Glomerular visceral epithelial cell (primary cell): Measurements from ENCODE around the gene MT1M.

Experiments used
- DNase-seq: peaks from one replicate; pipeline ENCODE4 v3.0.0-alpha.2; 2016; ENCODE audit errors: extremely low spot score

MT1M gene

DNA sequence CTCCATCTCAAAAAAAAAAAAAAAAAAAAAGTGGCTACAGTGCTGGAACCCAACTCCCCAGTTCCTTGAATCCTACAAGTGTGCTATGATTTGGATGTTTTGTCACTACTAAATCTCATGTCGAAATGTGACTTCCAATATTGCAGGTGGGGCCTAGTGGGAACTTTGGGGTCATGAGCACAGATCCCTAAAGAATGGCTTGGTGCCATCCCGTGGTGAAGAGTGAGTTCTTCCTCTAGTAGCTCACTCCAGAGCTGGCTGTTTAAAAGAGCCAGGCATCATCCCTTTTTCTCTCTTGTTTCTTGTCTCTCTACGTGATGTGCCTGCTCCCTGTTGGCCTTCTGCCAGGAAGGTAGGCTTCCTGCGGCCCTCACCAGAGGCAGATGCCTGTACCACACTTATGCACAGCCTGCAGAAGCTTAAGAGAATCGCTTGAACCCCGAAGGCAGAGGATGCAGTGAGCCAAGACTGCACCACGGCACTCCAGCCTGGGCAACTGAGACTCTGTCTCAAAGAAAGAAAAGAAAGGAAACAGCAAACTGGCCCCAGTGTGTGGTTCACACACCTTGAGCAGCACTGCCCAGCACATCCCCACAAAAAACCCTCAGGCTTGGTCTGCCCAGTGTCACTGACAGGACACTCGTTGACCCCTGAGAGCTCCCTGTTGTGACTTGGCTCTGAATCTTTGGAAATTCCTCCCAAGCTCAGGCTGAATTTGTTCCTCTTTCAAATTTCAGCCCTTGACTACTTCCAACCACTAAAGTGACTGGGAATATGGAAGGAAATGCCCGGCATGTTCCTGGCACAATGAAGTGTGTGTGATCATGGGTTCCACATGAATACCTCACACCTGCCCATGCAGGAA is 3.7 kb upstream of the MT1M start:
- DNase-seq: peak; percentile 12

DNA sequence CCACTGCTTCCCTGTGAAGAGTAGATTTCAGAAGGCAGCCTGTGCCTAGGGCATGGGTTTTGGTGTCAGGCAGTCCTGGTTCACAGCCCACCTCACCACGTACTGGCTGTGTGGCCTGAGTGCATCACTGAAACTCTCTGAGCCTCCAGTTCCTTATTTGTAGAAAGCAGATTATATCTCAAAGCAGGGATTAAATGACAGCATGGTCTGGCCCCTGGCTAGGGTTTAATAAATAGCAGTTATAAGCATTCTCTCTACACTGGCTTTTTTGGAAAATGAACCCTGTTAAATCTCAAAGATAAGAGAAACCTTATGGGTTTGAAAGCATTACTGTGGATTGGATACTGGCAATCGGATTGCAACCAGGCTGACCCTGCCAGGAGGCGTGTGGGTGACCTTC is 2.9 kb upstream of the MT1M start:
- no peak for DNase-seq

DNA sequence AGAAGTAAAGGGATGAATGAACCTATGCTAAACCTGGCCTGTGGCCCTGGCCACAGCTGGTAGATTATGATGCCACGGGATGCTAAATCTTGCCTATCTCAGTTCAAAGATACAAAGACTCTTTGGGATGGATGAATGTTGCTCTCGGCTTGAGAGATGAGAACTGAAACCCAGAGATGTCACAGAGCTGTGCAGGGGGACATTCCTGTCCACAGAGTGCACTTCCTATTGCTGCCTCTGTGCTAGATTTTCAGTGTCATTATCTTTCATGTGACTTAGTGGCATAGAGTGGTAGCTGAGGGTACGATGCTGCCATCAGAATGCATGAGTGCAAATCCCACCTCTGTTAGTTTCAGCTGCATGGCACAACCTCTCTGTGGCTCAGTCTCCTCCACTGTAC is 2.3 kb upstream of the MT1M start:
- no peak for DNase-seq

DNA sequence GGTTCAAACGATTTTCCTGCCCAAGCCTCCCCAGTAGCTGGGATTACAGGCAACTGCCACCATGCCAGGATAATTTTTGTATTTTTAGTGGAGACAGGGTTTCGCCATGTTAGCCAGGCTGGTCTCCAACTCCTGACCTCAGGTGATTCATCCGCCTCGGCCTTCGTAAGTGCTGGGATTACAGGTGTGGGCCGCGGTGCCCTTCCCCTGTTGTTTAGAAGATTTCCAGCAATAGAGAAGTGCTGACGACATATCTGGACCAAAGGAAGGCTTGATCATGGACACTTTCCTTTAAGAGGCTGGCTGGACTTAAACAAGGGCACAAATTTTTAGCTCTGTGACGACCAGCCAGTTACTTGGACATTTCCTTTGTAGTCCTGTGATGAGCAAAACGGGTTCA is 1.3 kb upstream of the MT1M start:
- no peak for DNase-seq

DNA sequence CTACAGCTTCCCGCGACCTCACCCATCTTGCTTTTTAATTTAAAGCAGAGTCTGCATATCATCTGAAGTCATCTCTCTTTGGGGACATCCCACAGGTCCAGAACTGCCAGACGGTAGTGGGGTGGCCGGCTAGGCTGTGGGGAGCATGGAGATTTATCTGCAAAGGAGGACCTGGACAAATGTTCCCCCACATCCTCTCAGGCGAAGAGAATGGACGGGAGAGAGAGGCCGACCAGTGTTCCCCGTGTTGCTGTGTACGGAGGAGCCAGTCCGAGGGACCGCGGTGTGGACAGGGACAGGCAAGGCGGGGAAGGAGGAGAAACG is 665 bp upstream of the MT1M start:
- DNase-seq: no peak

DNA sequence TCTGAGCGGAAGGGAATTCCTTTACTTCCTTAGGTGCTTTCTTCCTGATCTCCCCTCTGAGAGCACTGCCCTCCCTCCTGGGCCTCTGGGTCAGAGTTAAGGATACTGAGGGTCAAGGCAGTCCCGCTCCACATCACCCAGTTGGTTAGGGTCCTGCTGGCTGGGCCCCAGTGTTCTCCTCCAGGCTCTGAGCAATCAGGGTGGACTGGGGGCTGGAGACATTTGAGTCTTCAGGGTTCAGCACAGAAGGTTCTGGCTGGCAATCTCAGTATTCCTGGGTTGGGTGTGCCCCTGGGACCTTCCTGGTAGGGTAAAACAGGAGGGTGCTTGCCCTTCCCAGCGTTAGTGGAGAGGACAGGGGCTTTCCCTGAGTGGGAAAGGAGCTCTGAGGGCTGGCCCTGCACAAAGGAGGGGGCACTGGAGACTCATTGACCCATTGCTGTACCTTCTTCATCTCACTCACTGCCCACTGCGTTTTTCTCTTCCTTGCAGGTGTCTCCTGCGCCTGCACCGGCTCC is 448 bp downstream of the MT1M start:
- no peak for DNase-seq

DNA sequence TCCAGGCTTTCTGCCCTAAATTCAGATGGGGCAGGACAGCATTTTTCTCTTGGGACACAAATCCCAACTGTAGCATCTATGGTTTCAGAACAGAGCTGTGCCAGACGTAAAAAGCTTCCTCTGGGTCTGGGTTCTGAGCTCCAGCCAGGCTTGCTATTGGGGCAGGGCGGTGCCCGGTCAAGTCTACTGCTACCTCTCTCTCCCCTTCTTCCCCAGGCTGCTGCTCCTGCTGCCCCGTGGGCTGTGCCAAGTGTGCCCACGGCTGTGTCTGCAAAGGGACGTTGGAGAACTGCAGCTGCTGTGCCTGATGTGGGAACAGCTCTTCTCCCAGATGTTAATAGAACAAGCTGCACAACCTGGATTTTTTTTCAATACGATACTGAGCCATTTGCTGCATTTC is 1.1 kb downstream of the MT1M start:
- DNase-seq: no peak

DNA sequence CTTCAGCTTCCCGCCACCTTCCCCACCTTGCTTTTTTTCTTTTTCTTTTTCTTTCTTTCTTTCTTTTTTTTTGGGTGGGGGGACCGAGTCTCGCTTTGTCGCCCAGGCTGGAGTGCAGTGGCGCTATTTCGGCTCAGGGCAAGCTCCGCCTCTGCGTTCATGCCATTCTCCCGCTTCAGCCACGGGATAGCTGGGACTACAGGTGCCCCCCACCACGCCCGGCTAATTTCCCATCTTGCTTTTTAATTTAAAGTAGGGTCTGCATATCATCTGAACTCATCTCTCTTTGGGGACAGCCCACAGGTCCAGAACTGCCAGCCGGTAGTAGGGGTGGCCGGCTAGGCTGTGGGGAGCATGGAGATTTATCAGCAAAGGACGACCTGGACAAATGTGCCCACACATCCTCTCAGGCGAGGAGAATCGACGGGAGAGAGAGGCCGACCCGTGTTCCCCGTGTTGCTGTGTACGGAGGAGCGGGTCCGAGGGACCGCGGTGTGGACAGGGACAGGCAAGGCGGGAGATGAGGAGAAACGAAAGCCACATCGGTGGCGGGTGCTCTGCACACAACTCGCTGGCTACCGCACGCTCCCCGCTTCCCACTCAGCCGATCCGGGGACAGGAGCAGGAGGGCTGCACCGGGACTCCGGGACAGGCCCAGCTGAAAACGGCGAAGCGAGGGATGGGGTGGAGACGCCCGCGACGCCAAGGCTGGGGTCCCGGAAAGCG is 2.4 kb downstream of the MT1M start:
- no peak for DNase-seq

DNA sequence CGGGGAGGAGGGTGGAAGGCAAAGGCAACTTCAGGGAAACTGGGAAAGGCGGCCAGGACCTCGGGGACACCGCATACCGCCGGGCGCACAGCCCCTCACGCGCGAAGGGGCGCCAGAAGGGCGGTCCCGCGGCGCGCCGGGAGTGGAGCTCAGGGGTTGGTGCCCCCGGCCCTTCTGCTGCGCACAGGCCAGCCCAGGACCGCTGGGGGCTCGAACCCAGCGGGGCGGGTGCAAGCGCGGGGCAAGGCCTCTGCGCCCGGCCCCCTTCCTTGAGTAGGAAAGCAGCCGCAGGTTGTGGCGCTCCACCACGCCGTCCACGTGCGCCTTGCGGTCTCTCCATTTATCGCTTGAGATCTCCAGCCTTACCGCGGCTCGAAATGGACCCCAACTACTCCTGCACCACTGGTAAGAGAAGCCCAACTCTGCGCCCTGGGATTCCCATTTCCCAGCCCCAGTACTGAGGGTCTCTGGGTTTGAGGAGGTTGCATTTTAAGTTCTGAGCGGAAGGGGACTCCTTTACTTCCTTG is 3.0 kb downstream of the MT1M start:
- DNase-seq: no peak

DNA sequence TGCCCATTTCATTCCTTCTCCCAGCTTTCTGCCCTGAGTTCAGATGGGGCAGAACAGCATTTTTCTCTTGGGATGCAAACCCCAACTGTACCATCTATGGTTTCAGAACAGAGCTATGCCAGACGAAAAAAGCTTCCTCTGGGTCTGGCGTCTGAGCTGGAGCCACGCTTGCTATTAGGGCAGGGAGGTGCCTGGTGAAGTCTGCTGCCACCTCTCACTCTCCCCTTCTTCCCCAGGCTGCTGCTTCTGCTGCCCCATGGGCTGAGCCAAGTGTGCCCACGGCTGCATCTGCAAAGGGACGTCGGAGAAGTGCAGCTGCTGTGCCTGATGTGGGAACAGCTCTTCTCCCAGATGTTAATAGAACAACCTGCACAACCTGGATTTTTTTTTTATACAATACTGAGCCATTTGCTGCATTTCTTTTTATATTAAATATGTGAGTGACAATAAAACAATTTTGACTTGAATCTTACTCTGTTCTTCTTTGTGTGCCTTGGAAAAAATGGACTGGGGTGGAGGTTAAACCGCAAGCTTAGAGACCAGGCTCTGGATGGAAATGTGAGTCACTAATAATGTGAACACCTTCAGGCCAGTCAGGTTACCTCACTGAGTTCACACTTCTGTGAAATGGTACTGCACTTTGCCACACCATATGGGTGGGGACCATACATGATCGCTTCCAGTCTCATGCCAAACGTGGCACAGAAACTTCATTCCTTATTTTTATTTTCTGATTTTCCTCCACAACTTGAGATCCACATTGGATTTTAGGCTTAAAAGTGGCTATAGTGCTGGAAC is 4.4 kb downstream of the MT1M start:
- DNase-seq: no peak

DNA sequence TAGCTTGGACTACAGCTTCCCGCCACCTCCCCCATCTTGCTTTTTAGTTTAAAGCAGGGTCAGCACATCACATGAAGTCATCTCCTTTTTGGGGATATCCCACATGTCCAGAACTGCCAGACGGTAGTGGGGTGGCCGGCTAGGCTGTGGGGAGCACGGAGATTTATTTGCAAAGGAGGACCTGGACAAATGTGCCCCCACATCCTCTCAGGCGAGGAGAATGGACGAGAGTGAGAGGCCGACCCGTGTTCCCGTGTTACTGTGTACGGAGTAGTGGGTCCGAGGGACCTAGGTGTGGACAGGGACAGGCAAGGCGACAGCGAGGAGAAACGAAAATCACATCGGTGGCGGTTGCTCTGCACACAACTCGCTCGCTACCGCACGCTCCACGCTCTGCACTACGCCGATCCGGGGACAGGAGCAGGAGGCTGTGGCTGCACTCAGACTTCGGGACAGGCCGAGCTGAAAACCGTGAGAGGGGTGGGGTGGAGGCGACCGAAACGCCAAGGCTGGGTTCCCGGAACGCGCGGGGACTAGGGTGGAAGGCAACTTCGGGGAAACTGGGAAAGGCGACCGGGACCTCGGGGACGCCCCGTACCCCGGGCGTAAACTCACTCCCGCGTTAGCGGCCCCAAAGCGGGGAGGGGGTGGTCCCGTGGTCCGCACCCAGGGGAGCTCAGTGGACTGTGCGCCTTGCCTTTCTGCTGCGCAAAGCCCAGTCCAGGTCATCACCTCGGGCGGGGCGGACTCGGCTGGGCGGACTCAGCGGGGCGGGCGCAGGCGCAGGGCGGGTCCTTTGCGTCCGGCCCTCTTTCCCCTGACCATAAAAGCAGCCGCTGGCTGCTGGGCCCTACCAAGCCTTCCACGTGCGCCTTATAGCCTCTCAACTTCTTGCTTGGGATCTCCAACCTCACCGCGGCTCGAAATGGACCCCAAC is 5.6 kb downstream of the MT1M start, which contains the start of gene MT1A:
MT1A (plus strand) TSS at position 853 of the 937 bp plus-strand sequence; CDS start at position 926, 73 bp downstream.
- no peak for DNase-seq

DNA sequence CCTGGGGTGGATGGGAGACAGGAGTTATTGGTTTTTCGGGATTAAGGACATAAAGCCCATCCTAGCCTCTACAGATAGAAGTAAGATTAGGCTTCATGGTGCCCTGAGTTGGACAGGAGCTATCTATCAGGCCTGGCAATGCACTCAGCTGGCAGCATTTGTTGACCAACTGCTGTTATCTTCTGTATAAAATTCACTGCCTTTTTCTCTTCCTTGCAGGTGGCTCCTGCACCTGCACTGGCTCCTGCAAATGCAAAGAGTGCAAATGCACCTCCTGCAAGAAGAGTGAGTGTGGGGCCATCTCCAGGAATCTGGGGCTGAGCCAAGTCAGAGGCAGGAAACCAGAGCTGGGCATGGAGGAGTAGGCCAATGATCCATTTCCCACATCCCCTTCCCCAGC is 6.6 kb downstream of the MT1M start:
- DNase-seq: no peak

DNA sequence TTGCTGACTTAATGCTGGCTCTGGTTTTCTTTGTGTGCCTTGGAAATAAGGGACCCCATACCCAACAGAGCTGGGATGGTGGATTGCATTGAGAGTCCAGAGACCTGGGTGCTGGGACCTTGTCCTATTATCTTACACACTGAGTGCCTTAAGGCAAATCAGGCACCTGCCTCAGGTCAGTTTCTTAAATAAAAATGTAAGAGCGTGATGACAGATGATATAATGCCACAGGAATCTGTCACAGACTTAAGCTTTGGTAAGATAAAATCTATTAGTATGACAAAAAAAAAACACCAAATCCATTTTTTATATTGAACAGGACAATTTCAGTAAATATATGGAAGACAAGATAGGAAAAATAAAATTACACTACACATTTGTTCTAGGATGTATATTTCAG is 7.6 kb downstream of the MT1M start:
- no peak for DNase-seq

DNA sequence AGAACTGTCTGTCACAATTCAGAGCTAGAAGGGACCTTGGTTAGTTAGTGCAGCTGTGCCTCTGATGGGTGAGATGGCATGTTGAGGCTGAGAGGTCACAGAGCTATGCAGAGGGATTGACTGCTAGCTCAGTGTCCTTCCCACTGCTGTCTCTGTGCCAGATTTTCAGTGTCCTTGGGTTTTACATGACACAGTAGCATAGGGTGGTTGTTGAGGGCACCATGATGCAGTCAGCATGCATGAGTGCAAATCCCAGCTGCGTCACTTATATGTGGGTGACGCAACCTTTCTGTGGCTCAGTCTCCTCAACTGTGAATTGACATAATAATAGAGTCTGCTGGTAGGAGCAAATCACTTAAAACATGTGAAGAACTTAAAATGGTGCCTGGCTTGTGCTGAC is 8.7 kb downstream of the MT1M start:
- no peak for DNase-seq

DNA sequence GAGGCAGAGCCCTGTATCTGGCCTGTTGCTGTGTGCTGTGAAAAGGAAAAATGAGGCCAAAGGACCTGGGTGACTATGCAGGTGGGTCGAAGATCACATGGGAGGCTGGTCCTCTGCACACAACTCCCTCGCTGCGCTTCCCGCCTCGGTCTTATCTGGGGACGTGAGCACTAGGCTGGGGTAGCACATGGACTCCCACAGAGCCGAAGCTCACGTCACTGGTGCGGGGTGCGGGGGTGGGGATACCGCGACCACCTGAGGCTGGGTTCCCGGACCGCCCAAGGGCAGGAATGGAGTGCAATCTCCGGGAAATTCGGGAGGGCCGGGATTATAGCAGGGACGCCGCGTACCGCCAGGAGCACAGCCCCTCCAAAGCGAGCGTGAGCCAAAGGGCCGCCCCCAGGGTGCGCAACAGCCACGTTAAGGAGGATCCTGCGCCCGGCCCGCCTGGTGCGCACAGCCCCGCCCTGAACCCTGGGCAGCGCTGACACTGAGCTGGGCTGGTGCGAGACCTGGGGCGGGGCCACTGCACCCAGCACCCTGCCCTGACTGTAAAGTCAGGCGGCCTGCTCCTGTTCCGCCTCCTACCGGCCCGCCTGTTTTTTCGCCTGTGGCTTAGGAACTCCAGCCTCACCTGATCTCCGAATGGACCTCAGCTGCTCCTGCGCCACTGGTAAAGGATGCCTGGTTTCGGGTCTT is 10.8 kb downstream of the MT1M start:
- DNase-seq: peak; percentile 53

DNA sequence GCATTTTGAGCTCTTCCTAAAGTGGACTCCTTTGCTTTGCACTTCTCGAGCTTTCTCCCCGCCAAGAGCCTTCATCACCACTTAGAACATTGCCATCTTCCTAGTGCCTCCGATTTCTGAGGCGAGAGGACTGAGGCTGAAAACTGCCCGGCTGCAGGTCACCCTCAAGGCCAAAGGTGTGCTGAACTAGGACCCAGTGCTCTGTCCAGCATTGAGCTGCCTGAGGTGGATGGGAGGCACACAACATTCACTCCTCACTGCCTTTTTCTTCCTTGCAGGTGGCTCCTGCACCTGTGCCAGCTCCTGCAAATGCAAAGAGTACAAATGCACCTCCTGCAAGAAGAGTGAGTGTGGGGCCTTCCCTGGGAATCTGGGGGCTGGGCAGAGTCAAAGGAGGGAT is 11.4 kb downstream of the MT1M start:
- DNase-seq: no peak

DNA sequence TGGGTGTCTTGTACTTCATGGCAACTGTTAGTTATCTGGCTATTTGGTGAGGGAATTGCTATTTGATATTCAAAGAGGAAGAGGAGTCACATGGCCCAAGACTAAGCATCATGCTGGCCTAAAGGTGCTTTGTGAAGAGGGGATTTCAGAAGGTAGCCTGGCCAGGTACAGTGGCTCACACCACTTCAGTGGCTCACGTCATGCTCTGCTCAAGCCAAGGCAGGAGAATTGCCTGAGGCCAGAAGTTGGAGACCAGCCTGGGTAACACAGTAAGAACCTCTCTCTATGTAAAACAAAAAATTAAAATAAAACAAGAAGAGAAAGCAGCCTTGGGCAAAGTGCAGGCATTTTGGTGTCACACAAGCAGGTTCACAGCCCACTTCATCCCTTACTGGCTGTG is 12.9 kb downstream of the MT1M start:
- no peak for DNase-seq

DNA sequence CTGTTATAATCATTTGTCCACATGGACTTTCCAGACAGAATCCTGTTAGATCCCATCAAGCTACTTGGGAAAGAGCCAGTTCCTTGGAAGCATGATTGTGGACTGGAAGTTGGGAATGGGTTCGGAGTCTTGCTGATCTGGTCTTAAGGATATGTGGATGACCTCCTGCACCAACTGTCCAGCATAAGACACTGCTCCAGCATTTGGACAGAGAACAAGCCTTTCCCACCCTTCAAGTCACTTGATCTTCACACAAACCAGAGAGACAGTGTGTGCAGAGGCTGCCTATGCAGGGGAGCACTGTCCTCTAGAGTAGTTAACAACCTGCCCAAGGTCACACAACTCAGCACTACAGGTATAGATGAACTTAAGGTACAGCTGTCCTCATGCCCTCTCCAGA is 13.4 kb downstream of the MT1M start:
- DNase-seq: no peak

DNA sequence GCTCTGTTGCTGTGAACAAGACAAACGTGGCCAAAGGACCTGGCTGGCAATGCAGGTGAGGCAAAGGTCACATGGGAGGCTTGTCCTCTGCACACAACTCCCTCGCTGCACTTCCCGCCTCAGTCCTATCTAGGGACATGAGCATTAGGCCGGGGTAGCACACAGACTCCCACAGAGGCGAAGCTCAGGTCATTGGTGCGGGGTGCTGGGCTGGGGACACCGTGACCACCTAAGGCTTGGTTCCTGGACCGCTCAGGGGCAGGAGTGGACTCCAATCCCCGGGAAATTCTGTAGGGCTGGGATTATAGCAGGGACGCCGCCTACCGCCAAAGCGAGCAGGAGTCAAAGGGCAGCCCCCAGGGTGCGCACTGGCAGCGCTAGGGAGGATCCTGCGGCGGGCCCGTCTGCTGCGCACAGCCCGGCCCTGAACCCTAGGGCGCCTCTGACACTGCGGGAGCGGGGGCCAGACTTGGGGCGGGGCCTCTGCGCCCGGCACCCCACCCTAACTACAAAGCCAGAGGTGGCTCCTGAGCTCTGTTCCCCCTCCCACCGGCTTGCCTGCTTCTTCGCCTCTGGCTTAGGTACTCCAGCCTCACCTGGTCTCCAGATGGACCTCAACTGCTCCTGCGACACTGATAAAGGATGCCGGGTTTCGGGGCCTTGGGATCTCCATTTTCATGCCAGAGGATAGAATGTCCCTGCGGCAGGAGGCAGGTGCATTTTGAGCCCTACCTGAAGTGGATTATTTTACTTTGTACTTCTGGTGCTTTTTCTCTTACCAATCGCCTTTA is 15.4 kb downstream of the MT1M start:
- no peak for DNase-seq

DNA sequence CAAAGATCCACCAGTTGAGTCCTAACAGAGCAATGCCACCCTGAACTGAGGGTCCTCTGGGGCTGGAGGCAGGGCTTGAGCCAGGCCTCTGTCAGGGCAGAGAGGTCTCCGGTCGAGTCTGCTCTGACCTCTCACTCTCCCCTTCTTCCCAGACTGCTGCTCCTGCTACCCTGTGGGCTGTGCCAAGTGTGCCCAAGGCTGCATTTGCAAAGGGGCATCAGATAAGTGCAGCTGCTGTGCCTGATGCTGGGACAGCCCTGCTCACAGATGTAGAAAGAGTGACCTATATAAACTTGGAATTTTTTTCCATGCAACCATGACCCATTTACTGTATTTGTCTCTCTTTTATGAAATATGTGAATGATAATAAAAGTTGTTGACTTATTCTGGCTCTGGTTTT is 16.8 kb downstream of the MT1M start:
- DNase-seq: no peak
